Choroid plexus epithelial cell (primary cell): ENCODE data around the gene OSBPL9.

Experiments
- DNase-seq: peaks from one replicate; pipeline ENCODE4 v3.0.0-alpha.2; 2010; ENCODE audit warnings: low read depth
- H3K4me3 ChIP-seq: 2 replicates; pipeline ENCODE4 v1.5.1; 2011; ENCODE audit warnings: low read depth, mild to moderate bottlenecking, control low read depth, low read length, moderate library complexity
- CTCF ChIP-seq: conservative IDR thresholded peaks from 2 replicates; pipeline ENCODE4 v1.5.1; 2011; ENCODE audit warnings: low read depth, mild to moderate bottlenecking, control low read depth, inconsistent platforms, low read length, moderate library complexity

Gene OSBPL9

GRCh38 chr1:51716746-51717145 lies 99.9 kb downstream of the OSBPL9 start:
- DNase-seq = no peak
- no peak overlapping the region for H3K4me3 ChIP-seq
- no peak for TF ChIP-seq CTCF

GRCh38 chr1:51717842-51718241 lies 101.0 kb downstream of the OSBPL9 start:
- no peak overlapping the region for H3K4me3 ChIP-seq
- TF ChIP-seq CTCF = no peak
- DNase-seq = no peak

- no peak for TF ChIP-seq CTCF
These were observed 102.3 kb downstream of the OSBPL9 start for GRCh38 chr1:51719146-51719545.

GRCh38 chr1:51724797-51725196 lies 107.9 kb downstream of the OSBPL9 start:
- no peak for DNase-seq
- H3K4me3 ChIP-seq = no peak overlapping the region
- TF ChIP-seq CTCF = no peak

More at GRCh38 chr1:51719146-51719545, 102.3 kb downstream of the OSBPL9 start:
- no peak overlapping the region for H3K4me3 ChIP-seq
- no peak for DNase-seq

- no peak for TF ChIP-seq CTCF
These were observed 109.2 kb downstream of the OSBPL9 start for GRCh38 chr1:51726051-51726450.

GRCh38 chr1:51726544-51727225 lies 109.8 kb downstream of the OSBPL9 start:
- H3K4me3 ChIP-seq = no peak overlapping the region
- no peak for TF ChIP-seq CTCF
- no peak for DNase-seq

More at GRCh38 chr1:51726051-51726450, 109.2 kb downstream of the OSBPL9 start:
- no peak overlapping the region for H3K4me3 ChIP-seq
- DNase-seq = no peak

- TF ChIP-seq CTCF = no peak
- H3K4me3 ChIP-seq = no peak overlapping the region
- DNase-seq = no peak
These were observed 110.5 kb downstream of the OSBPL9 start for GRCh38 chr1:51727366-51727765.
